ENCODE data around the gene LYPLA2.
"Not testable (repeated sequence)": the region's sequence is repeated elsewhere in the genome, so short reads cannot be mapped to it uniquely, and the experiment has no call there.

The LYPLA2 gene

DNA sequence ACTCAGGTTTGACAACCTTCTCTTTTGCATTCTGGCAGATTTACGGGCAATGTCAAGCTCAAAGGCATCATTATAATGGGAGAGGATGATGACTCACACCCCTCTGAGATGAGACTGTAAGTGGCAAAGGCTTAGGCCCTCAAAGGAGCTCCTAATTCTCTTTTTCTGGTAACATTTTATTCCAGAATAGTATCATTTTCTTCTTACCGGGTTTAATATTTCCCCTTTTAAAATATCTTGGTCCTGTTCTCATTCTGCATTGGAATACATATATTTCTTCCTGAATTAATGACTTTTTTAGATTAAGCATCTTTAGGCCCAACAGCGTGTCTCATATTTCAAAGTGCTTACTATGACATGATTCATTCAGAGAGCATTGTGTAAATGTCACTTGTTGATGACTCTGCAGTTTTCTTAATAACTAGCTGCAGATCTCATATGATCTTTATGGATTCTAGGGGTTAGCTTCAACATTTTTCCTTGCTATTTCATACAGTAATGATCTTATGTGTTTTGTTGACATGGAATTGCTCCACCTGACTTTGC is 11.0 kb upstream of the LYPLA2 start:
- DNase-seq, result no peak

DNA sequence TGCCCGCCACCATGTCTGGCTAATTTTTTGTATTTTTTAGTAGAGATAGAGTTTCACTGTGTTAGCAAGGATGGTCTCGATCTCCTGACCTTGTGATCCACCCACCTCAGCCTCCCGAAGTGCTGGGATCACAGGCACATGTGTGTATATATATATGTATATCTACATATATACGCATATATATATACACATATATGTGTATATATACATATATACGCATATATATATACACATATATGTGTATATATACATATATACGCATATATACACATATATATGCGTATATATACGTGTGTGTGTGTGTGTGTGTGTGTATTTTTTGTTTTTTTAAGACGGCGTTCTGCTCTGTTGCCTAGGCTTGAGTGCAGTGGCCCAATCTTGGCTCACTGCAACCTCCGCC is 7.8 kb upstream of the LYPLA2 start:
- not testable (repeated sequence) for DNase-seq

GRCh38 chr1:23784846-23785245 is 6.1 kb upstream of the LYPLA2 start:
- no peak for DNase-seq

- DNase-seq, result no peak
Measured at GRCh38 chr1:23787701-23788100, 3.2 kb upstream of the LYPLA2 start.

DNA sequence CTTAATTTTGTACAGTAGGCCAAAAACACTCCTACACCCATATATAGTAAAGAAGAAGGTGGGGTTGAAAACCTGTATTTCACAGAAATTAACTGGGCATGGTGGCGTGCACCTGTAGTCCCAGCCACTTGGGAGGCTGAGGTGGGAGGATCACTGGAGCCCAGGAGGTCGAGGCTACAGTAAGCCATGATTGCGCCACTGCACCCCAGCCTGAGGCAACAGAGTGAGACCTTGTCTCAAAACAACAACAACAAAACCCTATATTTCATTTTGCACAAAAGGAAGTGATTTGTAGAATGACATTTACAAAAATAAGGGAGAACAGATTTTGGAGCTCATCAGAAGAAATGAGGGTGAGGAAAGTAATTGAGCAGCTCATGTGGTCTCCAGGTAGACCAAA is 2.2 kb upstream of the LYPLA2 start:
- DNase-seq, result no peak

DNA sequence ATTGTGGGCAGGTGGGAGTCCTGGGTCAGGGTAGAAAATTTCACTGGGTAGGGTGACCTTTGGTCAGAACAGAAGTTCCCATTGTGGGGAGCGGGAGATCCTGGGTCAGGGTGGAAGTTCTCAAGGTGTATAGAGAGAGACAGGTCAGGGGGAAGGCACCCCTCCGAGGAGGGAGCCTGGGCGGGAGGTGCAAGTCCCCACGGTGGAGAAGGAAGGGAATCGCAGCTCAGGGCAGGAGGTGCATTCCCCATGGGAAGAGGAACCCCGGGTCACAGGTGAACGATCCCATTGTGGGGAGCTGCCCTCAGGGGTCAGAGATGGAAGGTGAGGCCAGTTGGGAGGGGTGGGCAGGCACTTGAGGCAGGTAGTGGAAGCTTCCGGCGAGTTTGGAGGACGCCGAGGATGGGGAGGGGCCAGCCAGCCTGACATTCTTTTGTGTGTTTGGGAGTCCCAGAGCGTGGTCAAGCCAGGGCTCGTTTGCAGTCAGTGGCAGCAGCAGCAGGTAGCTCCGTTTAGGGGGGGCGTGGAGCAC is 637 bp downstream of the LYPLA2 start:
- DNase-seq, result peak; percentile 31

- no peak for DNase-seq
Measured at GRCh38 chr1:23792151-23792945, 1.4 kb downstream of the LYPLA2 start.

GRCh38 chr1:23793018-23793781 is 2.3 kb downstream of the LYPLA2 start:
- DNase-seq, result no peak

DNA sequence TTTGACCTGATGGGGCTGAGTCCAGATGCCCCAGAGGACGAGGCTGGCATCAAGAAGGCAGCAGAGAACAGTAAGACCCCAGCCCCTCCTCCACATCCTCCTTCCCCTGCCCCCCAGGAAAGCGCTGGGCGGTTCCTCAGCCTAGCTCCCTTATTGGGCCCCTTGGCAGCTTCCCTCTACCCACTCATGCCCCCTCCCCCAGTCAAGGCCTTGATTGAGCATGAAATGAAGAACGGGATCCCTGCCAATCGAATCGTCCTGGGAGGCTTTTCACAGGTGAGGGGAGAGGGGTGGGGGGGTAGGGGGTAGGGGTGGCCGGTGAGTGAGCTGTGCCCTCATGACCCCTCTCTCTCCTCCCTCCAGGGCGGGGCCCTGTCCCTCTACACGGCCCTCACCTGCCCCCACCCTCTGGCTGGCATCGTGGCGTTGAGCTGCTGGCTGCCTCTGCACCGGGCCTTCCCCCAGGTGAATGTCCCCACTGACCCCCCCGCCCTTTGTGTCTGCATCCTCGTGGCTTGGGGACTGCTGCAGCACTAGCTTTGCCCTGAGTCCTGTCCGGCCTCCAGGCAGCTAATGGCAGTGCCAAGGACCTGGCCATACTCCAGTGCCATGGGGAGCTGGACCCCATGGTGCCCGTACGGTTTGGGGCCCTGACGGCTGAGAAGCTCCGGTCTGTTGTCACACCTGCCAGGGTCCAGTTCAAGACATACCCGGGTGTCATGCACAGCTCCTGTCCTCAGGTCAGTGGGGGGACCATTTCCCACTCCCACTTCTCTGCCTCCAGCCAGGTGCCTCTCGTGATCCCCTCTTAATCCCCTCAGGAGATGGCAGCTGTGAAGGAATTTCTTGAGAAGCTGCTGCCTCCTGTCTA is 3.2 kb downstream of the LYPLA2 start:
- DNase-seq, result no peak

DNA sequence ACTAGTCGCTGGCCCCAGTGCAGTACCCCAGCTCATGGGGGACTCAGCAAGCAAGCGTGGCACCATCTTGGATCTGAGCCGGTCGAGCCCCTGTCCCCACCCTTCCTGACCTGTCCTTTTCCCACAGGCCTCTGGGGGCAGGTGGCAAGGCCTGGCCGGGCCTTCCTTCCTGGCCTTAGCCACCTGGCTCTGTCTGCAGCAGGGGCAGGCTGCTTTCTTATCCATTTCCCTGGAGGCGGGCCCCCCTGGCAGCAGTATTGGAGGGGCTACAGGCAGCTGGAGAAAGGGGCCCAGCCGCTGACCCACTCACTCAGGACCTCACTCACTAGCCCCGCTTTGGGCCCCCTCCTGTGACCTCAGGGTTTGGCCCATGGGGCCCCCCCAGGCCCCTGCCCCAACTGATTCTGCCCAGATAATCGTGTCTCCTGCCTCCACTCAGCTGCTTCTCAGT is 3.8 kb downstream of the LYPLA2 start:
- DNase-seq, result not testable (repeated sequence)

GRCh38 chr1:23795676-23796465 is 4.9 kb downstream of the LYPLA2 start:
- DNase-seq, result no peak

DNA sequence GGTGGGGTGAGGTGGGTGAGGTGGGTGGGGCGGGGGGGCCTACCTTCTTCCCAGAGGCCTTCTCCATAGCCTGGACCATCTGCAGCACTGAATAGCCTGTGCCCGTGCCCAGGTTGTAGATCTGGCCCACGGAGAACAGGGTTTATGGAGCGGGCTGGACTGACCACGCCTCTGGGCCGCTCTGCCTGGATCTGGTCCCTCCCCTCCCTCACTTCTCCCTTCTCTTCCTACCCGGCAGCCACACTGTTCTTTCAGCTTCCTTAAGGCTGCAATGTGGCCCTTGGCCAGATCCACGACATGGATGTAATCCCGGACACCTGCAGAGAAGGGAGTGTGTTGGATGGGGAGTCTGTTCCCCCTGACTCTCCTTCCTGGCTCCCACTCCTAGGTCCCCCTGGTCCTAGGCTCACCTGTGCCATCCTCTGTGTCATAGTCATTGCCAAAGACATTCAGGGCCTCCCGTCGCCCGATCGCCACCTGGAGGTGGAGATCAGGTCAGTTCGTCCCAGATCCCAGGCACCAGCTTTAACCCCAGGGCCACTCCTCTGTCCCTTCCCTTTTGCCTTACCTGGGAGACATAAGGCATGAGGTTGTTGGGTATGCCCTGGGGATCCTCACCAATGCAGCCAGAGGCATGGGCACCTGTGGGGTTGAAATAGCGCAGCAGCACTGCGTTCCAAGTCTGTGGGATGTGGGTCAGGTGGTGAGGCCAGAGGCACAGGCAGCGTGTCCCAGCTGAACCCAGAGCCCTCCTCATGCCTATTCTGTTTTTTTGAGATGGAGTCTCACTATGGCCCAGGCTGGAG is 5.7 kb downstream of the LYPLA2 start:
- no peak for DNase-seq

DNA sequence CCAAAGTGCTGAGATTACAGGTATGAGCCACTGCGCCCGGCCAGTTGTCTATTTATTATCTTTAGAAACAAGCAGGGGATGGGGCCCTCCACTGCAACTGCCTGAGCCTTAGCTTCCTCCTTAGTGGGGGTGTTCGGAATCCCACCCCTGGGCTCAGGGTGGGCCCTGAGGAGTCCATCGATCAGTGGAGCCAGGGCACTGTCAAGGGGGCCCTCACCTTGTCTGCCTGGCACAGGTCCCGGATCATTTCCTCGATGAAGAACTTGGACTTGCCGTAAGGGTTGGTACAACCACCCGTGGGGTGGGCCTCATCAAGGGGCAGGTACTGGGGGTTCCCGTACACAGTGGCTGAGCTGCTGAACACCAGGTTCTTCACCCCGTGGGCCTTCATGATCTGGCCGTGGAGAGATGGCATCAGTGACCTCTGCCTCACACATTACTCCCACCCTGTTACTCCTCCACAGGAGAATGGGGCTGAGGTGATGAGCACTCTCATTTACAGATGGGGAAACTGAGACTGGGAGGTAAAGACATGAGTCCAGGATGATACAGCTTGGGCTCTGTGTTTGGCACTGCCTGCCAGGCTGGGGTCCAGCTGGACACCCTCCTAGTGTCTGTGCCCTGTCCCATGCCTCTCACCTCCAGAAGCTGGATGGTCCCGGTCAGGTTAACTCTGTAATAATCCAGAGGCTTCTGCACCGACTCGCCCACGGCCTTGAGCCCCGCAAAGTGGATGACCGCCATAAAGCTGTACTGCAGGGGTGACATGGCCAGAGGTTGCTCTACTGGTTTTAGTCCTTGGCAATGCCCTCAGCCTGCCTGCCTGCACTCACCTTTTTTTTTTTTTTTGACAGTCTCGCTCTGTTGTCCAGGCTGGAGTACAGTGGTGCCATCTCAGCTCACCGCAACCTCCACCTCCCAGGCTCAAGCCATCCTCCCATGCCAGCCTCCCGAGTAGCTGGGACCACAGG is 6.8 kb downstream of the LYPLA2 start:
- DNase-seq, result no peak

GRCh38 chr1:23798662-23799142 is 7.8 kb downstream of the LYPLA2 start:
- no peak for DNase-seq

GRCh38 chr1:23799255-23799569 is 8.3 kb downstream of the LYPLA2 start:
- no peak for DNase-seq

DNA sequence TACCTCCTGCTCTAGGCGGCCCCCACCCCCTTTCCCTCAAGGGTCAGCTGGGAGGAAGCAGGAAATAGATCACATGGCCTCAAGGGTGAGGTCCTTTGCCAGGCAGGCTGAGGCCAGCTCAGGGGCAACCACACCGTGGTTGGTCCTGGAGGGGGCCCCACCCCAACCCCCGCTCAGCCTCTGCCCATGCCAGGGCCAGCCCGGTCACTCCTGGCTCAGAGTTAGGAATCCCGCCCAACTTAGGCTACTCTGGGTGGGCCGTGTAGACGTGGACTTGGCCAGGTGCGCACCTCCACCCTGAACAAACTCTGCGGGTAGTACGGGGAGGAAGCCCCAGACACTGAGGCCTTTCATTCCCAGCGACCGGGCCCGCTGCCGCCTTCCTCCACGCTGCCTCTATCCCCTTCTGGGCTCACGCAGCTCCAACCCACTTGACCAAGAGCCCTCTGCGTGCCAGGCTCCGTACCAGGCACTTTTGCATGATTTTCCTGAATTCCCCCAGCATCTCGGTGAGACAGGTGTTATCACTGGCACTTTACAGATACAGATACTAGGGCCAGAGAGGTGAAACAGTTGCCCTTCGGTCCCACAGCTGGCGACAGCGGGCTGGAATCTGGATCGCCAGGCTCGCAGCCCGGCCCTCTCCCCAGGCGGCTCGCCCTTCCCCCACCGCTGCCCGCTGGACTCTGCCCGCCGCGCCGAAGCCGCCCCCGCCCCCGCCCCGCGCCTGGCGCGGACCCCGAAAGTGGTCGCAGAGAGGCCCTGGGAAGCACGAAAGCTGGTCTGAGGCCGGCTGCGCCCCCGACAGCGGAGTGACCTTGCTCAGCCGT is 8.8 kb downstream of the LYPLA2 start:
- DNase-seq, result peak; percentile 61

DNA sequence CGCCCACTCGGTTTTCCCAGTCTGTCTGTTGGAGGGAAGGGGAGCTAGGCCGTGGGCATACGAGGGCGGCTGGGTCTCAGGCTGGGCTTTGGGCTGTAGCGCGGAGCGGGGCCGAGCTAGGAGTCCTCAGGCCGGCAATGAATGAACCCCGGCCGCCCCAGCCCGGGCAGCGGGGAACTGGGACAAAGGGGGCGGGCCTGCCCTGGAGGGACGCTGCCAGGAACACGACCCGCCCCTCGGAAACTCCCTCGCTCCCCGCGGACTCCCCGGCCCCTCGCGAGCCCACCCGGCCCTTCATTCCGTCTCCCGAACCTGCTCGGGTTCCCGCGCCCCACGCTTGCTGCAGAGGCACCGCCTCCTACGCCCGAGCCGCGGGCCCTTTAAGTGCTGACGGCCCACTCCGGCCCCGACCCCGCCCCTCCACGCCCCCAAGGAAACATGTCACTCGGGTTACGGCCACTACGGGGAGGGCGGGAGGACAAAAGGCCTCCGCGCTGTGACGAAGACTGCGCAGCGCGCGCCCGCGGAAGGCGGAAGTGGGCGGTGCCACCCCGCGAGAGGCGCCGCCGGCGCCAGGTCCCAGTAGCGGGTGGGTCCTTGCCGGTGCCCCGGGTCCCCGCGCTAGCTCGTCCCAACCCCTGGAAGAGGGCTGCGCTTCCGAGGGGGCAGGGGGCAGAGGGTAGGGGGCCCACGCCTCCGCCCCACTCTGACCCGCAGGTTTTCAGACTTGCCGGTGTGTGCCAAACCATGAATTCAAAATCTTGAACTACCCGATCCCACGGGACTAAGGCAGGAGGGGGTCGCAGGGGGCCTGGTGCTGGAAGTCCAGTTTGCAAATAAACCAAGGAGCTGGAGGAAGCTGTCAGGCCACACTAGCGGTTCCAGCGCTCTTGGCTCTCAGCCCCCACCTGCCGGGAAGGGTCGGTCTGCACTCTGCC is 9.7 kb downstream of the LYPLA2 start, which contains the start of gene GALE:
Gene GALE (minus strand): TSS at position 355 of the 938 bp plus-strand sequence. CDS start 1,747 bp downstream, outside the sequence.
- peak; percentile 83 for DNase-seq

Measured in kidney glomerular epithelial cell (primary cell).